Measurements from ENCODE around the gene RPP40. TPM values are rescaled to one million over a fixed set of nuclear protein-coding genes. Genes with fewer than 3 reads are reported as not detected.
"Not testable (repeated sequence)": the region's sequence is repeated elsewhere in the genome, so short reads cannot be mapped to it uniquely, and the experiment has no call there.

Gene RPP40
- total RNA-seq, 1 donor from 2014 or later = 11.7 TPM

- DNase-seq (ENCODE audit: low spot score); H3K27me3 Mint-ChIP-seq (ENCODE audit: low read depth); H3K36me3 Mint-ChIP-seq (ENCODE audit: low read depth); H3K4me1 Mint-ChIP-seq (ENCODE audit: low read depth); H3K4me3 Mint-ChIP-seq (ENCODE audit: low read depth); H3K27ac Mint-ChIP-seq; H3K9me3 Mint-ChIP-seq: not testable (repeated sequence)
- intact Hi-C loops (cut with micrococcal nuclease) = loop anchor here (5.0 kb wide), 1 partner anchor 96 kb away; no protein-coding TSS in a partner anchor
These were observed 29.5 kb upstream of the RPP40 start for GRCh38 chr6:5033214-5033904.

- intact Hi-C loops (cut with micrococcal nuclease) = loop anchor here (5.0 kb wide), 1 partner anchor 95 kb away; no protein-coding TSS in a partner anchor
- H3K27me3 Mint-ChIP-seq (ENCODE audit: low read depth); DNase-seq (ENCODE audit: low spot score); H3K4me3 Mint-ChIP-seq (ENCODE audit: low read depth); H3K27ac Mint-ChIP-seq; H3K36me3 Mint-ChIP-seq (ENCODE audit: low read depth); H3K4me1 Mint-ChIP-seq (ENCODE audit: low read depth); H3K9me3 Mint-ChIP-seq: not testable (repeated sequence)
These were observed 28.9 kb upstream of the RPP40 start for GRCh38 chr6:5032706-5033105.

- no peak overlapping the region for H3K27ac Mint-ChIP-seq
- intact Hi-C loops (cut with micrococcal nuclease) = loop anchor here (5.0 kb wide), 1 partner anchor 94 kb away; no protein-coding TSS in a partner anchor
- no peak for DNase-seq (ENCODE audit: low spot score)
- H3K36me3 Mint-ChIP-seq (ENCODE audit: low read depth) = no peaks in the 10 kb centered on the region
- H3K4me3 Mint-ChIP-seq (ENCODE audit: low read depth) = no peak overlapping the region
- peaks cover 4% of the 10 kb centered on the region for H3K27me3 Mint-ChIP-seq (ENCODE audit: low read depth)
- H3K9me3 Mint-ChIP-seq = no peaks in the 10 kb centered on the region
- peaks cover 7% of the 10 kb centered on the region for H3K4me1 Mint-ChIP-seq (ENCODE audit: low read depth)
These were observed 27.3 kb upstream of the RPP40 start for GRCh38 chr6:5031150-5031549.

- intact Hi-C loops (cut with micrococcal nuclease) = loop anchor here (1.0 to 5.0 kb wide), 2 partner anchors 26 to 93 kb away; partner anchors contain the start of gene RPP40
- H3K4me3 Mint-ChIP-seq (ENCODE audit: low read depth) = no peak overlapping the region
- H3K4me1 Mint-ChIP-seq (ENCODE audit: low read depth) = peaks cover 7% of the 10 kb centered on the region
- H3K36me3 Mint-ChIP-seq (ENCODE audit: low read depth) = no peaks in the 10 kb centered on the region
- H3K27ac Mint-ChIP-seq = no peak overlapping the region
- H3K9me3 Mint-ChIP-seq = no peaks in the 10 kb centered on the region
- peak; percentile 68 for DNase-seq (ENCODE audit: low spot score)
- peaks cover 4% of the 10 kb centered on the region for H3K27me3 Mint-ChIP-seq (ENCODE audit: low read depth)
These were observed 26.8 kb upstream of the RPP40 start for GRCh38 chr6:5030596-5031136.

GRCh38 chr6:5029609-5030008 is 25.8 kb upstream of the RPP40 start:
- Mint-ChIP-seq H3K36me3 (ENCODE audit: low read depth) (no peaks in the 10 kb centered on the region), H3K9me3 (no peaks in the 10 kb centered on the region), H3K4me3 (ENCODE audit: low read depth) (no peak overlapping the region), H3K4me1 (ENCODE audit: low read depth) (peaks cover 8% of the 10 kb centered on the region), H3K27ac (no peak overlapping the region), H3K27me3 (ENCODE audit: low read depth) (peaks cover 9% of the 10 kb centered on the region)
- intact Hi-C loops (cut with micrococcal nuclease) = loop anchor here (1.0 to 5.0 kb wide), 2 partner anchors 25 to 92 kb away; partner anchors contain the start of gene RPP40
- DNase-seq (ENCODE audit: low spot score) = no peak

GRCh38 chr6:5028921-5029320 is 25.1 kb upstream of the RPP40 start:
- Mint-ChIP-seq H3K27ac (no peak overlapping the region), H3K27me3 (ENCODE audit: low read depth) (peaks cover 9% of the 10 kb centered on the region), H3K4me1 (ENCODE audit: low read depth) (peaks cover 8% of the 10 kb centered on the region), H3K4me3 (ENCODE audit: low read depth) (no peak overlapping the region), H3K9me3 (no peaks in the 10 kb centered on the region), H3K36me3 (ENCODE audit: low read depth) (no peaks in the 10 kb centered on the region)
- intact Hi-C loops (cut with micrococcal nuclease) = no loop called here
- DNase-seq (ENCODE audit: low spot score) = no peak

GRCh38 chr6:5028301-5028700 is 24.5 kb upstream of the RPP40 start:
- Mint-ChIP-seq H3K27me3 (ENCODE audit: low read depth) (peaks cover 9% of the 10 kb centered on the region), H3K36me3 (ENCODE audit: low read depth) (no peaks in the 10 kb centered on the region), H3K4me3 (ENCODE audit: low read depth) (no peak overlapping the region), H3K4me1 (ENCODE audit: low read depth) (peaks cover 8% of the 10 kb centered on the region), H3K27ac (no peak overlapping the region), H3K9me3 (no peaks in the 10 kb centered on the region)
- no peak for DNase-seq (ENCODE audit: low spot score)
- intact Hi-C loops (cut with micrococcal nuclease) = no loop called here

GRCh38 chr6:5025911-5026819 is 22.3 kb upstream of the RPP40 start:
- Mint-ChIP-seq H3K4me3 (ENCODE audit: low read depth) (peak overlapping the region; percentile 24), H3K4me1 (ENCODE audit: low read depth) (peaks cover 8% of the 10 kb centered on the region), H3K36me3 (ENCODE audit: low read depth) (no peaks in the 10 kb centered on the region), H3K27me3 (ENCODE audit: low read depth) (peaks cover 9% of the 10 kb centered on the region), H3K9me3 (no peaks in the 10 kb centered on the region), H3K27ac (no peak overlapping the region)
- intact Hi-C loops (cut with micrococcal nuclease) = no loop called here
- DNase-seq (ENCODE audit: low spot score) = no peak

GRCh38 chr6:5023923-5024322 is 20.1 kb upstream of the RPP40 start:
- H3K9me3 Mint-ChIP-seq = no peaks in the 10 kb centered on the region
- H3K27me3 Mint-ChIP-seq (ENCODE audit: low read depth) = peaks cover 9% of the 10 kb centered on the region
- peaks cover 3% of the 10 kb centered on the region for H3K4me1 Mint-ChIP-seq (ENCODE audit: low read depth)
- no peak overlapping the region for H3K27ac Mint-ChIP-seq
- no peak for DNase-seq (ENCODE audit: low spot score)
- H3K36me3 Mint-ChIP-seq (ENCODE audit: low read depth) = no peaks in the 10 kb centered on the region
- intact Hi-C loops (cut with micrococcal nuclease) = no loop called here
- no peak overlapping the region for H3K4me3 Mint-ChIP-seq (ENCODE audit: low read depth)

- no peaks in the 10 kb centered on the region for H3K9me3 Mint-ChIP-seq
- no peak for DNase-seq (ENCODE audit: low spot score)
- intact Hi-C loops (cut with micrococcal nuclease) = no loop called here
- no peaks in the 10 kb centered on the region for H3K4me1 Mint-ChIP-seq (ENCODE audit: low read depth)
- H3K36me3 Mint-ChIP-seq (ENCODE audit: low read depth) = no peaks in the 10 kb centered on the region
- no peak overlapping the region for H3K27ac Mint-ChIP-seq
- H3K4me3 Mint-ChIP-seq (ENCODE audit: low read depth) = no peak overlapping the region
- H3K27me3 Mint-ChIP-seq (ENCODE audit: low read depth) = peaks cover 20% of the 10 kb centered on the region
These were observed 16.3 kb upstream of the RPP40 start for GRCh38 chr6:5020142-5020541.

- intact Hi-C loops (cut with micrococcal nuclease) = no loop called here
- Mint-ChIP-seq H3K27me3 (ENCODE audit: low read depth) (peaks cover 18% of the 10 kb centered on the region), H3K9me3 (peaks cover 4% of the 10 kb centered on the region), H3K27ac (no peak overlapping the region), H3K36me3 (ENCODE audit: low read depth) (no peaks in the 10 kb centered on the region), H3K4me1 (ENCODE audit: low read depth) (no peaks in the 10 kb centered on the region), H3K4me3 (ENCODE audit: low read depth) (no peak overlapping the region)
- DNase-seq (ENCODE audit: low spot score) = no peak
These were observed 10.3 kb upstream of the RPP40 start for GRCh38 chr6:5014072-5014561.

GRCh38 chr6:5012519-5012918 is 8.7 kb upstream of the RPP40 start:
- no peak overlapping the region for H3K4me3 Mint-ChIP-seq (ENCODE audit: low read depth)
- no peaks in the 10 kb centered on the region for H3K4me1 Mint-ChIP-seq (ENCODE audit: low read depth)
- H3K36me3 Mint-ChIP-seq (ENCODE audit: low read depth) = no peaks in the 10 kb centered on the region
- intact Hi-C loops (cut with micrococcal nuclease) = no loop called here
- no peak overlapping the region for H3K27ac Mint-ChIP-seq
- peaks cover 13% of the 10 kb centered on the region for H3K27me3 Mint-ChIP-seq (ENCODE audit: low read depth)
- peaks cover 4% of the 10 kb centered on the region for H3K9me3 Mint-ChIP-seq
- DNase-seq (ENCODE audit: low spot score) = no peak

Data from activated T-helper 2 cell treated with anti-CD3 and anti-CD28 coated beads, Interferon-gamma antibody, Interleukin-2, Interleukin-4, amounts not matched to agents 10 μg/mL and 5 μg/mL and 100 μg/mL, durations not matched to agents 14 hours and 24 hours and 36 hours (primary cell).